B cell (primary cell): ENCODE results near the gene SHANK2. TPM values are rescaled to one million over a fixed set of nuclear protein-coding genes. Genes with fewer than 3 reads are reported as not detected.
A peak's percentile ranks its signal among the peaks of the same experiment; 100 is the strongest.

Source experiments
- ATAC-seq: fragments of 200-7000 bp; cut with Tn5 transposase; one replicate; pipeline ENCODE4 v1.10.0; 2021; ENCODE audit warnings: low read depth, mild to moderate bottlenecking, moderate number of reproducible peaks, moderate library complexity
- CTCF ChIA-PET: fragments of 350-600 bp; sonication (Branson Sonifier 250); formaldehyde crosslinking; loops from one replicate; lab custom pipeline; 2021; ENCODE audit warnings: antibody characterized with exemption, inconsistent platforms; lab: Charles Lee
- POLR2A ChIA-PET: fragments of 350-600 bp; sonication (Branson Sonifier 250); formaldehyde crosslinking; loops from one replicate; lab custom pipeline; 2021; ENCODE audit warnings: antibody characterized with exemption; lab: Charles Lee
- DNase-seq: peaks from one replicate; pipeline ENCODE4 v3.0.0; 2013
- H2AFZ ChIP-seq: 2 replicates; pipeline ENCODE4 v1.6.1; 2012; ENCODE audit warnings: mild to moderate bottlenecking, low read depth, low read length; ENCODE audit not compliant: insufficient read depth, poor library complexity, severe bottlenecking
- H3K27ac ChIP-seq, 2 donors: 1 replicate in 1 of 2; 2 replicates in 1 of 2; pipeline ENCODE4 v1.5.1; 2012 to 2013; ENCODE audit warnings: low read length in 2 of 2, mild to moderate bottlenecking in 2 of 2, moderate library complexity in 1 of 2
- H3K27me3 ChIP-seq, 4 experiments: fragments of 200-600 bp in 1 of 4; sonication (generic) in 1 of 4; replicated peaks in 1 of 4; 1 replicate in 2 of 4; 2 replicates in 2 of 4; pipeline versions ENCODE4 v1.6.1 to v1.7.0; 2013 to 2016; ENCODE audit warnings: low read length in 3 of 4, mild to moderate bottlenecking in 2 of 4, mixed read lengths in 1 of 4, moderate library complexity in 1 of 4; ENCODE audit not compliant: insufficient read depth in 4 of 4, control insufficient read depth in 3 of 4; ENCODE audit errors: control extremely low read depth in 1 of 4
- H3K36me3 ChIP-seq, 2 experiments: replicated peaks in 1 of 2; 1 replicate in 1 of 2; 2 replicates in 1 of 2; pipeline versions ENCODE4 v1.6.1 to v1.7.1; 2013; ENCODE audit warnings: low read length in 1 of 2; ENCODE audit not compliant: insufficient read depth in 2 of 2, control insufficient read depth in 1 of 2; ENCODE audit errors: control extremely low read depth in 1 of 2, extremely low read depth in 1 of 2
- H3K4me1 ChIP-seq, 2 donors: fragments of 200-600 bp in 1 of 2; sonication (generic) in 1 of 2; 1 replicate in 1 of 2; 2 replicates in 1 of 2; pipeline versions ENCODE4 v1.5.1 to v1.6.1; 2013 to 2017; ENCODE audit warnings: low read length in 2 of 2; ENCODE audit not compliant: control insufficient read depth in 2 of 2, insufficient read depth in 2 of 2
- H3K4me2 ChIP-seq: replicated peaks from 2 replicates; pipeline ENCODE3; 2012; ENCODE audit warnings: mild to moderate bottlenecking, low read depth, low read length; ENCODE audit not compliant: poor library complexity, severe bottlenecking
- H3K4me3 ChIP-seq, 5 experiments: fragments of 200-600 bp in 1 of 5; sonication (generic) in 1 of 5; 1 replicate in 3 of 5; 2 replicates in 2 of 5; pipeline versions ENCODE4 v1.5.1 to v1.7.0; 2011 to 2016; ENCODE audit warnings: low read length in 4 of 5, mild to moderate bottlenecking in 4 of 5, low read depth in 2 of 5, control low read depth in 1 of 5, moderate library complexity in 1 of 5; ENCODE audit not compliant: insufficient read depth in 1 of 5; ENCODE audit errors: control extremely low read depth in 1 of 5, extremely low read depth in 1 of 5
- H3K79me2 ChIP-seq: fragments of 200-600 bp; sonication (generic); one replicate; pipeline ENCODE4 v1.6.0; 2016; ENCODE audit warnings: low read length; ENCODE audit not compliant: control insufficient read depth, insufficient read depth
- H3K9ac ChIP-seq: fragments of 200-600 bp; sonication (generic); 2 replicates; pipeline ENCODE4 v1.6.1; 2017; ENCODE audit warnings: mild to moderate bottlenecking, low read length, moderate library complexity
- H3K9me3 ChIP-seq, 3 donors: one replicate each; pipeline versions ENCODE4 v1.6.1 to v1.7.1; 2013; ENCODE audit warnings: low read length in 2 of 3; ENCODE audit not compliant: control insufficient read depth in 2 of 3, insufficient read depth in 1 of 3; ENCODE audit errors: control extremely low read depth in 1 of 3
- H4K20me1 ChIP-seq: 2 replicates; pipeline ENCODE4 v1.6.0; 2012; ENCODE audit warnings: mild to moderate bottlenecking, low read length; ENCODE audit not compliant: insufficient read depth, control insufficient read depth, poor library complexity, severe bottlenecking
- H3K27ac Mint-ChIP-seq: one replicate; pipeline ENCODE4 v1.8.0; 2021; ENCODE audit warnings: mixed read lengths
- H3K27me3 Mint-ChIP-seq: one replicate; pipeline ENCODE4 v1.8.0; 2021; ENCODE audit warnings: mixed read lengths
- H3K4me1 Mint-ChIP-seq: one replicate; pipeline ENCODE4 v1.8.0; 2021; ENCODE audit warnings: mixed read lengths
- H3K4me3 Mint-ChIP-seq: one replicate; pipeline ENCODE4 v1.8.0; 2021; ENCODE audit warnings: mixed read lengths
- H3K9me3 Mint-ChIP-seq: one replicate; pipeline ENCODE4 v1.8.0; 2022; ENCODE audit warnings: mixed read lengths; ENCODE audit not compliant: insufficient read depth
- CTCF ChIP-seq: fragments of 200-600 bp; IDR thresholded peaks from one replicate; pipeline ENCODE4 v1.8.0; 2022; ENCODE audit warnings: antibody characterized with exemption, mild to moderate bottlenecking
- EZH2 ChIP-seq: IDR thresholded peaks from 2 replicates; pipeline ENCODE4 v1.6.1; 2012; ENCODE audit warnings: borderline replicate concordance, low read depth, mild to moderate bottlenecking, moderate library complexity, low read length; ENCODE audit not compliant: insufficient read depth, poor library complexity, severe bottlenecking
- WGBS: methylation state at CpG from one replicate; pipeline ENCODE4 v1.1.5; 2013; ENCODE audit warnings: missing lambda C conversion rate; ENCODE audit not compliant: insufficient coverage; 5-methylcytosine and 5-hydroxymethylcytosine counted together
- intact Hi-C: fragments of 100-400 bp; cut with micrococcal nuclease; formaldehyde crosslinking; loops from one replicate; pipeline ENCODE4 v1.10.0; 2022
- polyA plus RNA-seq: library from polyadenylated mRNA; depleted of rRNA; stranded (reverse); fragments of >200 nt; gene quantifications from 2 replicates; pipeline ENCODE4 v1.2.3, GENCODE V29; 2012
- total RNA-seq, 2 donors: library from RNA; stranded (reverse); fragments of 120-200 nt in 1 of 2; gene quantifications; 1 replicate in 1 of 2; 2 replicates in 1 of 2; pipeline versions ENCODE4 v1.2.3 to v1.2.4, GENCODE V29; 2013 to 2022

The SHANK2 gene
- total and polyA plus RNA-seq, 2 donors (not counting 1 experiment from before 2014, with no cell fraction given): 0.07 to 0.28 TPM

GRCh38 chr11:71253794-71254193 lies 1.4 kb upstream of the SHANK2 start:
- Histone ChIP-seq H3K4me1 (peaks cover 30 to 34% of the 10 kb centered on the region in 2 donors), H2AFZ (no peak overlapping the region), H3K4me3 (no peak overlapping the region), H3K4me2 (no peak overlapping the region), H3K27ac (no peak overlapping the region), H3K36me3 (no peaks in the 10 kb centered on the region), H3K79me2 (no peaks in the 10 kb centered on the region), H4K20me1 (no peaks in the 10 kb centered on the region), H3K9me3 (peaks cover 0 to 21% (median 4%) of the 10 kb centered on the region in 3 donors), H3K27me3 (peaks cover 0 to 47% (median 35%) of the 10 kb centered on the region in 4 experiments), H3K9ac (no peak overlapping the region)
- WGBS: no CpG with 5 or more reads among the region's 5 CpGs
- Mint-ChIP-seq H3K27me3 (peaks cover 53% of the 10 kb centered on the region), H3K9me3 (peaks cover 4% of the 10 kb centered on the region), H3K4me1 (peaks cover 21% of the 10 kb centered on the region), H3K27ac (no peak overlapping the region), H3K4me3 (peak overlapping the region; percentile 1)
- no peak for DNase-seq
- ChIA-PET CTCF (interaction anchor here (0.5 to 1.3 kb wide), 2 partner anchors 120 to 1419 kb away, joined by 3 read pairs; no protein-coding TSS in a partner anchor), POLR2A (no interaction called here)
- ATAC-seq: no peak
- TF ChIP-seq CTCF: no peak
- no peak for TF ChIP-seq EZH2
- intact Hi-C loops: loop anchor here (2.0 to 10.0 kb wide), 2 partner anchors 121 to 199 kb away; partner anchors contain the start of gene NADSYN1
